KMS-11 (cell line): ENCODE results near the gene EEF2.
"Not testable (repeated sequence)": the region's sequence is repeated elsewhere in the genome, so short reads cannot be mapped to it uniquely, and the experiment has no call there.

Experiments used
- H2AFZ ChIP-seq: fragments of 200-600 bp; sonication (generic); 2 replicates; pipeline ENCODE4 v1.6.1; 2016; ENCODE audit warnings: antibody characterized with exemption, mixed run types, low read depth
- H3K27ac ChIP-seq: fragments of 200-600 bp; sonication (generic); 2 replicates; pipeline ENCODE4 v1.6.1; 2016; ENCODE audit warnings: mild to moderate bottlenecking, mixed run types
- H3K27me3 ChIP-seq: fragments of 200-600 bp; sonication (generic); 2 replicates; pipeline ENCODE4 v1.6.1; 2017; ENCODE audit warnings: mild to moderate bottlenecking, low read depth, mixed run types, moderate library complexity; ENCODE audit not compliant: insufficient read depth
- H3K36me3 ChIP-seq: fragments of 200-600 bp; sonication (generic); 2 replicates; pipeline ENCODE4 v1.6.1; 2017; ENCODE audit warnings: mild to moderate bottlenecking, mixed run types; ENCODE audit not compliant: insufficient read depth
- H3K4me1 ChIP-seq: fragments of 200-600 bp; sonication (generic); 2 replicates; pipeline ENCODE4 v1.6.1; 2016; ENCODE audit warnings: mild to moderate bottlenecking, low read depth, mixed run types; ENCODE audit not compliant: poor library complexity, severe bottlenecking
- H3K4me2 ChIP-seq: fragments of 200-600 bp; sonication (generic); 2 replicates; pipeline ENCODE4 v1.7.0; 2016; ENCODE audit warnings: mild to moderate bottlenecking, mixed run types
- H3K4me3 ChIP-seq: fragments of 200-600 bp; sonication (generic); IDR thresholded peaks from 2 replicates; pipeline ENCODE4 v1.6.1; 2017; ENCODE audit warnings: low read depth, low read length, mixed read lengths; ENCODE audit not compliant: insufficient read depth
- H3K79me2 ChIP-seq: fragments of 200-600 bp; sonication (generic); 2 replicates; pipeline ENCODE4 v1.6.1; 2016; ENCODE audit warnings: low read depth, mixed run types; ENCODE audit not compliant: insufficient read depth
- H3K9ac ChIP-seq: fragments of 200-600 bp; sonication (generic); 2 replicates; pipeline ENCODE4 v1.6.1; 2016; ENCODE audit warnings: mild to moderate bottlenecking, mixed run types
- H4K20me1 ChIP-seq: fragments of 200-600 bp; sonication (generic); 2 replicates; pipeline ENCODE4 v1.6.1; 2016; ENCODE audit warnings: mild to moderate bottlenecking, mixed run types; ENCODE audit not compliant: insufficient read depth
- TF ChIP-seq, protein P1 (sequence below): fragments of 200-600 bp; sonication (generic); conservative IDR thresholded peaks from 2 replicates; pipeline ENCODE4 v1.6.1; 2017; ENCODE audit warnings: low read depth, mild to moderate bottlenecking, antibody characterized with exemption, low read length, moderate library complexity, mixed read lengths

EEF2 gene

DNA sequence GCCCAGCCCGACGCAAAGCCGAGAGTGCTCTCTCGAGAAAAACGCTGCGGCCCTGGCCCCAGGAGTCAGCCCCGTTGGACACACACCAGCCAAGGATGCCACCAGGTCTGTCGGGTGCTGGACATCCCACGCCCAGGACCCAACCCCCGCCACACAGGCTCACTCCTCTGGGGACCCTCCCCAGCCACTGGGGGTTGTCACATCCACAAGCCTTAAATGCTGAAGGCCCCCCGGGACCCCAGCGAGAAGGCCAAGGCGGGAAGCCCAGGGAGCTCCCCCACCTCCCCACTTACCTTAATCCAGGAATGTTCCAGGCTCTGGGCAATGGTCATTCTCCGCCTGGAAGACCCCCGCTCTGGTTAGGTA, 25.5 kb downstream of the EEF2 start:
- H3K79me2 ChIP-seq, result no peaks in the 10 kb centered on the region
- TF ChIP-seq, protein P1, sequence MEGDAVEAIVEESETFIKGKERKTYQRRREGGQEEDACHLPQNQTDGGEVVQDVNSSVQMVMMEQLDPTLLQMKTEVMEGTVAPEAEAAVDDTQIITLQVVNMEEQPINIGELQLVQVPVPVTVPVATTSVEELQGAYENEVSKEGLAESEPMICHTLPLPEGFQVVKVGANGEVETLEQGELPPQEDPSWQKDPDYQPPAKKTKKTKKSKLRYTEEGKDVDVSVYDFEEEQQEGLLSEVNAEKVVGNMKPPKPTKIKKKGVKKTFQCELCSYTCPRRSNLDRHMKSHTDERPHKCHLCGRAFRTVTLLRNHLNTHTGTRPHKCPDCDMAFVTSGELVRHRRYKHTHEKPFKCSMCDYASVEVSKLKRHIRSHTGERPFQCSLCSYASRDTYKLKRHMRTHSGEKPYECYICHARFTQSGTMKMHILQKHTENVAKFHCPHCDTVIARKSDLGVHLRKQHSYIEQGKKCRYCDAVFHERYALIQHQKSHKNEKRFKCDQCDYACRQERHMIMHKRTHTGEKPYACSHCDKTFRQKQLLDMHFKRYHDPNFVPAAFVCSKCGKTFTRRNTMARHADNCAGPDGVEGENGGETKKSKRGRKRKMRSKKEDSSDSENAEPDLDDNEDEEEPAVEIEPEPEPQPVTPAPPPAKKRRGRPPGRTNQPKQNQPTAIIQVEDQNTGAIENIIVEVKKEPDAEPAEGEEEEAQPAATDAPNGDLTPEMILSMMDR, result no peak

DNA sequence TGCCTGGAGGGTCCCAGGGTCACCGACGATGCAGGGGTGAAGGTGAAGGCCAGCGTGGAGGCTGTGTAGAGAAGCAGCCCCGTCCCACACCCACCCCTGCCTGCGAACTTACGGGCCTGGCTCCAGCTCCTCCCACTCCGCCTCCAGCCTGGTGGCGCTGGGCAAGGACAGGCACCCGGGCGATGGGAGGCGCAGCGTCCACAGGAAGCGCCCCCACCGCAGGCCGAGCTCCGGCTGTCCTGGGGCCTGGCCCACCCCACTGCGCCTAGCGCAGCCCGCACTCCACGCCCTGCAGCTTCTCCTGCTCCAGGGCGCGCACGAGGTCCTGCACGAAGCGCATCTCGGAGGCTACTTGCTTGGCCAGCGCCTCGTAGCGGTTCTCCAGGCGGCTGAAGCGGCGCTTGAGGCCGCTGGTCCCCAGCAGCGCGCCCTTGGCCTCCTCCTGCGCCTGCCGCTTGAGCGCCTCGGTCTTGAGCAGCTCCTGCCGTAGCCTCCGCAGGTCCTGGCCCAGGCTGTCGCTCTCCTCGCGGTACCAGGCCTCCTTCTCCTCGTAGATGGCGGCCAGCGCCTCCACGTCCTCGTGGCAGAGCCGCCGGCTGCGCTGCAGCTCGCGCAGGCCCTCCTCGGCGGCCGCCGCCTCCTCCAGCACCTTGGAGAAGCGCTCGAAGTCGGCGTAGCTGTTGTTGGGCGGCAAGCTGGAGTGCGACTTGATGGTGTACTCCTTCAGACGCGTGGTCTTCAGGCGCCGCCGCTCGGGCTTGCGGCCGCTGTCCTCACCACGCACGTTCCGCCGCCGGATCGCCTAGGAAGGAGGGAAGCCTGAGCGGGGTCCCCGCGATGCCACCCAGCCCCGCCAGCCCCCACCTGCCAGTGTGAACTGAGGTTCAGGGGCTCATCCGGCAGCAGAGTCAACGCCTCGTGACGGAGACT, 26.2 kb downstream of the EEF2 start:
- TF ChIP-seq, protein P1, result no peak
- Histone ChIP-seq H3K4me1 (no peaks in the 10 kb centered on the region), H3K4me2 (no peak overlapping the region), H4K20me1 (no peaks in the 10 kb centered on the region), H3K9ac (no peak overlapping the region), H2AFZ (no peak overlapping the region), H3K79me2 (no peaks in the 10 kb centered on the region), H3K27ac (no peak overlapping the region), H3K36me3 (no peaks in the 10 kb centered on the region), H3K4me3 (no peak overlapping the region), H3K27me3 (no peaks in the 10 kb centered on the region)

More for the DNA sequence above, 25.5 kb downstream of the EEF2 start:
- no peaks in the 10 kb centered on the region for H3K4me1 ChIP-seq
- H3K4me2 ChIP-seq, result no peak overlapping the region
- no peak overlapping the region for H3K4me3 ChIP-seq
- no peak overlapping the region for H3K9ac ChIP-seq
- H3K27ac ChIP-seq, result no peak overlapping the region
- no peak overlapping the region for H2AFZ ChIP-seq
- no peaks in the 10 kb centered on the region for H4K20me1 ChIP-seq
- H3K36me3 ChIP-seq, result no peaks in the 10 kb centered on the region
- H3K27me3 ChIP-seq, result no peaks in the 10 kb centered on the region

DNA sequence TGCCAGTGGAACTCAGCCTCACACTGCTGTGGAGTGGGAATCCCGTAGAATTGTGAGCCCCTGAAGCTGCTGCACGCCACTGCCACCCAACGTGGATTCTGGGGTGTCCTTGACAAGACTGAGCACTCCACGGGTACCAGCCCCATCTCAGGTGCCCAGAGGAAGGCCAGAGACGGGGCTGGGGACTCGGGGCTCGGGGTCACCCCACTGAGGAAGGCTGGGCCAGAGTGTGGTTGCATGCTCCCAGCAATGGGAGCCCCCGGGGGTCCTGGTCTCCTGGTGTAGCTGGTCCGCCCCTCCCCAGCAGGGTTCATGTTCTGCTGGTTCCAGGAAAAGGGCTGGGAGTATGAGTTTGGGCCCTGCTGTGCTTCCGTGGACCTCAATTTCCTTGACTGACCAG, 29.6 kb downstream of the EEF2 start:
- Histone ChIP-seq H3K4me2 (no peak overlapping the region), H3K4me1 (no peaks in the 10 kb centered on the region), H3K27me3 (peaks cover 10% of the 10 kb centered on the region; the same call in 1 of the 2 replicates), H3K4me3 (no peak overlapping the region), H3K36me3 (no peaks in the 10 kb centered on the region), H4K20me1 (no peaks in the 10 kb centered on the region), H3K9ac (no peak overlapping the region), H2AFZ (no peak overlapping the region), H3K79me2 (no peaks in the 10 kb centered on the region), H3K27ac (no peak overlapping the region)
- TF ChIP-seq, protein P1, result no peak

DNA sequence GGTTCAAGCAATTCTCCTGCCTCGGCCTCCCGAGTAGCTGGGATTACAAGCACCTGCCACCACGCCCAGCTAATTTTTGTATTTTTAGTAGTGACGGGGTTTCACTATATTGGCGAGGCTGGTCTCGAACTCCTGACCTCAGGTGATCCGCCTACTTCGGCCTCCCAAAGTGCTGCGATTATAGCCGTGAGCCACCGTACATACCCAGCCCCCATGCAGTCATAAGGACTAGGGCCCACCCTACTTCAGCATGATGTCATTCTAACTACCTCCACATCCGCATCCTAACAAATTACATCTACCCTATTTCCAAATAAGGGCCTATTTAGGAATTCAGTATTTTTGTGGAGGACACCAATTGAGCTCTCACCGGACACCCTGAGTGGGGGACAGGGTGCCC, 30.0 kb downstream of the EEF2 start:
- H3K36me3 ChIP-seq, H3K79me2 ChIP-seq, H3K27ac ChIP-seq, H3K4me1 ChIP-seq, H3K9ac ChIP-seq, H2AFZ ChIP-seq, H3K4me3 ChIP-seq, H3K4me2 ChIP-seq, H4K20me1 ChIP-seq: not testable (repeated sequence)
- H3K27me3 ChIP-seq, result peaks cover 10% of the 10 kb centered on the region; the same call in 1 of the 2 replicates

DNA sequence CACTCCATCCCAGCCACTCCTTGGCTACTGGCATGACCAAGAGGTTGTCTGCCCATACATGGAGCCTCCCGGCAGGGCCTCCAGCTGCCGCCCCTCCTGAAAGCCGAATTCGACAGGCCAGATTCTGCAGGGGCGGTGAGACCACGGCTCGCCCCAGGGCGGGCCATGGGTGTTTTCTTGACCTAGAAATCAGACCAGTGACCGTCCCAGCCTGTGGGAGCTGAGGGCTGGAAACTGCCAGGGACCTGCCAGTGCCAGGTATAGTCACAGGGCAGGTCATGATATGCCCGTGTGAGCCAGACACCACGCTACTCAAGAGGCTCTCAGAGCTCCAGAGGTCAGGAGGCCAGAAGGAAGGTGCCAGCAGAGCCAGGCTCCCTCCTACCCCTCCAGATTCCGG, 31.2 kb downstream of the EEF2 start:
- H3K4me2 ChIP-seq, result no peak overlapping the region
- TF ChIP-seq, protein P1, result no peak
- no peaks in the 10 kb centered on the region for H3K36me3 ChIP-seq
- no peak overlapping the region for H2AFZ ChIP-seq
- no peaks in the 10 kb centered on the region for H4K20me1 ChIP-seq
- H3K9ac ChIP-seq, result no peak overlapping the region
- H3K4me1 ChIP-seq, result no peaks in the 10 kb centered on the region
- H3K4me3 ChIP-seq, result no peak overlapping the region
- H3K79me2 ChIP-seq, result no peaks in the 10 kb centered on the region
- peaks cover 15% of the 10 kb centered on the region; the same call in 1 of the 2 replicates for H3K27me3 ChIP-seq
- no peak overlapping the region for H3K27ac ChIP-seq

DNA sequence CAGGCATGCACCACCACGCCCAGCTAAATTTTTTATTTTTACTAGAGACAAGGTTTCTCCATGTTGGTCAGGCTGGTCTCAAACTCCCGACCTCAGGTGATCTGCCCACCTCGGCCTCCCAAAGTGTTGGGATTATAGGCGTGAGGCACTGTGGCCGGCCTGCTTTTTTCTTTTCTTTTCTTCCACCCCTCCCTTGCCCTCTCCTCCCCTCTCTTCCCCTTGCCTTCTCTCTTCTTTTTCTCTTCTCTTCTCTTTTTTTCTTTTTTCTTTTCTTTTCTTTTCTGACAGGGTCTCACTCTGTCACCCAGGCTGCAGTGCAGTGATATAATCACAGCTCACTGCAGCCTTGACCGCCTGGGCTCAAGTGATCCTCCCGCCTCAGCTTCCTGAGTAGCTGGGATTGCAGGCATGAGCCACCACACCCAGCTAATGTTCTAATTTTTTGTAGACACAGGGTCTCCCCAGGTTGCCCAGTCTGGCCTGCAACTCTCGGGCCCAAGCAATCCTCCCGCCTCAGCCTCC, 32.4 kb downstream of the EEF2 start:
- H3K79me2 ChIP-seq, H2AFZ ChIP-seq, H3K9ac ChIP-seq, H3K4me2 ChIP-seq, H3K4me1 ChIP-seq, H3K4me3 ChIP-seq, H3K36me3 ChIP-seq, H4K20me1 ChIP-seq, H3K27ac ChIP-seq: not testable (repeated sequence)
- H3K27me3 ChIP-seq, result peaks cover 24% of the 10 kb centered on the region; the same call in 1 of the 2 replicates
